ENCODE measurements around the gene TNNI2. TPM values are rescaled to one million over a fixed set of nuclear protein-coding genes. Genes with fewer than 3 reads are reported as not detected.

The TNNI2 gene
- polyA plus RNA-seq, 1 donor from 2014 or later = not detected

DNA sequence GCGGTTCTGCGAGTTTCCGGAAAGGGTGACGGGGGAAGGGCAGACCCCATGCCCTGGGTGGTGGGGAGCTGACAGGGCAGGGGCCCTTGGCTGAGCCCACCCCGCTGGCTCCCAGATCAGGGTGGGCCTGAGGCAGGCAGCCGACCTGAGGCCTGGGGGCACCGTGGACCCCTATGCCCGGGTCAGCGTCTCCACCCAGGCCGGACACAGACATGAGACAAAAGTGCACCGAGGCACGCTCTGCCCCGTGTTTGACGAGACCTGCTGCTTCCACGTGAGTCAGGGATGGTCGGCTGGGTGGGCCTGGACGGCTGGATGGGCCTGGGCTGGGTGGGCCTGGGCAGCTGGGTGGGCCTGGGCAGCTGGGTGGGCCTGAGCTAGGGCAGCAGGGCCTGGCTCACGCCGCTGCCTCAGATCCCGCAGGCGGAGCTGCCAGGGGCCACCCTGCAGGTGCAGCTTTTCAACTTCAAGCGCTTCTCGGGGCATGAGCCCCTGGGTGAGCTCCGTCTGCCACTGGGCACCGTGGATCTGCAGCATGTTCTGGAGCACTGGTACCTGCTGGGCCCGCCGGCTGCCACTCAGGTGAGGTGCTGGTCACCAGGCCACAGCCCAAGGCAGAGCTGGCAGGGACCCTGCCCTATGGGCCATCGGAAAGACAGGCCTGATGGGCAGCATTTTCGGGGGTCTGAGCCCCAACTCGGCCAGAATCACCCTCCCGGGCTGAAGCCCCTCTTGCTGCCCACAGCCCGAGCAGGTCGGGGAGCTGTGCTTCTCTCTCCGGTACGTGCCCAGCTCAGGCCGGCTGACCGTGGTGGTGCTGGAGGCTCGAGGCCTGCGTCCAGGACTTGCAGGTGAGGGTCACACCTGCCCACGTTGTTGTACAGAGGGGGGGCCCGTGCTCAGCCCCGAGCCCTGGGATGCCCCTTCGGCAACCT is 2.5 kb upstream of the TNNI2 start:
- no peaks in the 10 kb centered on the region for H3K9me3 ChIP-seq (ENCODE audit: low read length)
- no peak for TF ChIP-seq MXI1 (conservative IDR thresholded peaks at IDR 0.05; ENCODE audit: poor library complexity, severe bottlenecking)
- no peak for TF ChIP-seq EP300 (conservative IDR thresholded peaks at IDR 0.05; ENCODE audit: poor library complexity, severe bottlenecking)
- TF ChIP-seq POLR2AphosphoS5 (IDR thresholded peaks at IDR 0.05) = no peak
- TF ChIP-seq, protein P1, sequence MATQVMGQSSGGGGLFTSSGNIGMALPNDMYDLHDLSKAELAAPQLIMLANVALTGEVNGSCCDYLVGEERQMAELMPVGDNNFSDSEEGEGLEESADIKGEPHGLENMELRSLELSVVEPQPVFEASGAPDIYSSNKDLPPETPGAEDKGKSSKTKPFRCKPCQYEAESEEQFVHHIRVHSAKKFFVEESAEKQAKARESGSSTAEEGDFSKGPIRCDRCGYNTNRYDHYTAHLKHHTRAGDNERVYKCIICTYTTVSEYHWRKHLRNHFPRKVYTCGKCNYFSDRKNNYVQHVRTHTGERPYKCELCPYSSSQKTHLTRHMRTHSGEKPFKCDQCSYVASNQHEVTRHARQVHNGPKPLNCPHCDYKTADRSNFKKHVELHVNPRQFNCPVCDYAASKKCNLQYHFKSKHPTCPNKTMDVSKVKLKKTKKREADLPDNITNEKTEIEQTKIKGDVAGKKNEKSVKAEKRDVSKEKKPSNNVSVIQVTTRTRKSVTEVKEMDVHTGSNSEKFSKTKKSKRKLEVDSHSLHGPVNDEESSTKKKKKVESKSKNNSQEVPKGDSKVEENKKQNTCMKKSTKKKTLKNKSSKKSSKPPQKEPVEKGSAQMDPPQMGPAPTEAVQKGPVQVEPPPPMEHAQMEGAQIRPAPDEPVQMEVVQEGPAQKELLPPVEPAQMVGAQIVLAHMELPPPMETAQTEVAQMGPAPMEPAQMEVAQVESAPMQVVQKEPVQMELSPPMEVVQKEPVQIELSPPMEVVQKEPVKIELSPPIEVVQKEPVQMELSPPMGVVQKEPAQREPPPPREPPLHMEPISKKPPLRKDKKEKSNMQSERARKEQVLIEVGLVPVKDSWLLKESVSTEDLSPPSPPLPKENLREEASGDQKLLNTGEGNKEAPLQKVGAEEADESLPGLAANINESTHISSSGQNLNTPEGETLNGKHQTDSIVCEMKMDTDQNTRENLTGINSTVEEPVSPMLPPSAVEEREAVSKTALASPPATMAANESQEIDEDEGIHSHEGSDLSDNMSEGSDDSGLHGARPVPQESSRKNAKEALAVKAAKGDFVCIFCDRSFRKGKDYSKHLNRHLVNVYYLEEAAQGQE (IDR thresholded peaks at IDR 0.05; ENCODE audit: borderline replicate concordance) = no peak
- no peak for TF ChIP-seq TAF1 (IDR thresholded peaks at IDR 0.05; ENCODE audit: low read depth)
- no peak for TF ChIP-seq RAD21 (conservative IDR thresholded peaks at IDR 0.05)
- TF ChIP-seq EZH2 (IDR thresholded peaks at IDR 0.05; ENCODE audit: borderline replicate concordance, insufficient read depth, low read length, poor library complexity, severe bottlenecking) = no peak
- TF ChIP-seq, protein P2, sequence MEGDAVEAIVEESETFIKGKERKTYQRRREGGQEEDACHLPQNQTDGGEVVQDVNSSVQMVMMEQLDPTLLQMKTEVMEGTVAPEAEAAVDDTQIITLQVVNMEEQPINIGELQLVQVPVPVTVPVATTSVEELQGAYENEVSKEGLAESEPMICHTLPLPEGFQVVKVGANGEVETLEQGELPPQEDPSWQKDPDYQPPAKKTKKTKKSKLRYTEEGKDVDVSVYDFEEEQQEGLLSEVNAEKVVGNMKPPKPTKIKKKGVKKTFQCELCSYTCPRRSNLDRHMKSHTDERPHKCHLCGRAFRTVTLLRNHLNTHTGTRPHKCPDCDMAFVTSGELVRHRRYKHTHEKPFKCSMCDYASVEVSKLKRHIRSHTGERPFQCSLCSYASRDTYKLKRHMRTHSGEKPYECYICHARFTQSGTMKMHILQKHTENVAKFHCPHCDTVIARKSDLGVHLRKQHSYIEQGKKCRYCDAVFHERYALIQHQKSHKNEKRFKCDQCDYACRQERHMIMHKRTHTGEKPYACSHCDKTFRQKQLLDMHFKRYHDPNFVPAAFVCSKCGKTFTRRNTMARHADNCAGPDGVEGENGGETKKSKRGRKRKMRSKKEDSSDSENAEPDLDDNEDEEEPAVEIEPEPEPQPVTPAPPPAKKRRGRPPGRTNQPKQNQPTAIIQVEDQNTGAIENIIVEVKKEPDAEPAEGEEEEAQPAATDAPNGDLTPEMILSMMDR (IDR thresholded peaks at IDR 0.05; ENCODE audit: poor library complexity, severe bottlenecking) = no peak
- no peak for TF ChIP-seq SMC3 (conservative IDR thresholded peaks at IDR 0.05; ENCODE audit: poor library complexity)
- H3F3A ChIP-seq (ENCODE audit: insufficient read depth, low read length, poor library complexity, severe bottlenecking) = no peaks in the 10 kb centered on the region
- no peaks in the 10 kb centered on the region for H4K20me1 ChIP-seq (ENCODE audit: insufficient read depth)
- H3K27ac ChIP-seq (ENCODE audit: low read length) = no peak overlapping the region
- H3K79me2 ChIP-seq (replicated peaks; ENCODE audit: insufficient read depth, low read length) = no peaks in the 10 kb centered on the region
- no peak overlapping the region for H2AFZ ChIP-seq (ENCODE audit: low read depth, low read length)
- no peaks in the 10 kb centered on the region for H3K36me3 ChIP-seq (ENCODE audit: insufficient read depth, low read length)
- H3K4me3 ChIP-seq (ENCODE audit: low read length) = no peak overlapping the region
- H3K27me3 ChIP-seq (ENCODE audit: insufficient read depth, low read depth, low read length) = no peaks in the 10 kb centered on the region
- no peaks in the 10 kb centered on the region for H3K9me2 ChIP-seq (ENCODE audit: insufficient read depth, low read length)
- no peak overlapping the region for H3K4me2 ChIP-seq (ENCODE audit: low read length)
- no peak overlapping the region for H3K9ac ChIP-seq (ENCODE audit: low read length)

DNA sequence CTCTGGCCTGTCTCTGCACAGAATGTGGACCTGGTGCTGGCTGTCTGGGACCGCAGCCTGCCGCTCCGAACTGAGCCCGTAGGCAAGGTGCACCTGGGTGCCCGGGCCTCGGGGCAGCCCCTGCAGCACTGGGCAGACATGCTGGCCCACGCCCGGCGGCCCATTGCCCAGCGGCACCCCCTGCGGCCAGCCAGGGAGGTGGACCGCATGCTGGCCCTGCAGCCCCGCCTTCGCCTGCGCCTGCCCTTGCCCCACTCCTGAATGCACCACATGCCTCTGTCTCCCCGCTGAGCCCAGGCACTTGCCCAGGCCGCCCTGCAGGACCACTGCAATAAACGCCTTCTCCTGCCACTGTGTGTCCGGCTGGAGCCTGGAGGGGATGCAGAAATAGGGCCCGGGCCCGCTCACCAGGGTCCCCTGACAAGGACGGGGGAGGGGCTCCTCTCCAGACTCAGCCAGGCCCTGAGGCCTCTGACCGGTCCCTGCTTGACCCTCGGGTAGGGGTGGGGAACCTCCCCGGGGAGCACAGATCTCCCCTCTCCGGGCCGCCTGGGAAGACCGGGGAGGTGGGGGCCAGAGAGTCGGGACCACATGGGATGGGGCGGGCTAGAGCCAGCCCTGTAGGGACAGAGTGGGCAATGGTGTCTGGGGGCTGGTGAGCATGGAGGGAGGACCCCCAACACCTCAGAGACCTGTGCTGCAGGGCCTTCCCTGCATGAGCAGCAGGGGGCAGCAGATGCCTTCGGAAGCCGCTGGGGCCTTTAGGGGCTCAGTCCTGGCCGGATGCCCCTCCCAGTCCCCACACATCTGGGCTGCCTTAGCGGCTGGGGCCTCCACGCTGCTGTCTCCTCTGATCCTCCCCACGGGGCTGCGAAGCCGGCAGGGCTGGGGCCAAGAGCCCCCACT is 1.4 kb upstream of the TNNI2 start:
- H3K9me2 ChIP-seq (ENCODE audit: insufficient read depth, low read length) = no peaks in the 10 kb centered on the region
- no peaks in the 10 kb centered on the region for H3K9me3 ChIP-seq (ENCODE audit: low read length)
- H3K79me2 ChIP-seq (replicated peaks; ENCODE audit: insufficient read depth, low read length) = no peaks in the 10 kb centered on the region
- no peaks in the 10 kb centered on the region for H4K20me1 ChIP-seq (ENCODE audit: insufficient read depth)
- no peak overlapping the region for H3K9ac ChIP-seq (ENCODE audit: low read length)
- H3K4me3 ChIP-seq (ENCODE audit: low read length) = no peak overlapping the region
- H3K4me2 ChIP-seq (ENCODE audit: low read length) = no peak overlapping the region
- no peaks in the 10 kb centered on the region for H3K36me3 ChIP-seq (ENCODE audit: insufficient read depth, low read length)
- H3K27ac ChIP-seq (ENCODE audit: low read length) = no peak overlapping the region
- H2AFZ ChIP-seq (ENCODE audit: low read depth, low read length) = no peak overlapping the region
- H3F3A ChIP-seq (ENCODE audit: insufficient read depth, low read length, poor library complexity, severe bottlenecking) = no peaks in the 10 kb centered on the region
- TF ChIP-seq POLR2AphosphoS5 (IDR thresholded peaks at IDR 0.05) (no peak), SMC3 (conservative IDR thresholded peaks at IDR 0.05; ENCODE audit: poor library complexity) (peak; percentile 82), EZH2 (IDR thresholded peaks at IDR 0.05; ENCODE audit: borderline replicate concordance, insufficient read depth, low read length, poor library complexity, severe bottlenecking) (no peak), TAF1 (IDR thresholded peaks at IDR 0.05; ENCODE audit: low read depth) (no peak), MXI1 (conservative IDR thresholded peaks at IDR 0.05; ENCODE audit: poor library complexity, severe bottlenecking) (no peak), RAD21 (conservative IDR thresholded peaks at IDR 0.05) (peak; percentile 77)
- TF ChIP-seq, protein P1 (IDR thresholded peaks at IDR 0.05; ENCODE audit: borderline replicate concordance) = no peak
- TF ChIP-seq, protein P2 (IDR thresholded peaks at IDR 0.05; ENCODE audit: poor library complexity, severe bottlenecking) = peak; percentile 78
- no peaks in the 10 kb centered on the region for H3K27me3 ChIP-seq (ENCODE audit: insufficient read depth, low read depth, low read length)
